Effector CD8-positive, alpha-beta T cell (primary cell): ENCODE data around the gene INS.
A peak's percentile ranks its signal among the peaks of the same experiment; 100 is the strongest.

Source experiments
- DNase-seq: peaks from one replicate; lab custom pipeline; 2025; lab: John Stamatoyannopoulos, UW

INS gene

GRCh38 chr11:2164861-2165555 is 4.0 kb upstream of the INS start:
- no peak for DNase-seq

GRCh38 chr11:2164081-2164480 is 3.1 kb upstream of the INS start:
- no peak for DNase-seq

GRCh38 chr11:2163428-2163978 is 2.5 kb upstream of the INS start:
- DNase-seq: no peak

- DNase-seq: no peak
Measured at GRCh38 chr11:2159536-2160413, 1.2 kb downstream of the INS start.

GRCh38 chr11:2158966-2159365 is 2.0 kb downstream of the INS start:
- no peak for DNase-seq

GRCh38 chr11:2158296-2158737 is 2.7 kb downstream of the INS start:
- no peak for DNase-seq

- no peak for DNase-seq
Measured at GRCh38 chr11:2157294-2158040, 3.5 kb downstream of the INS start.

- peak; percentile 28 for DNase-seq
Measured at GRCh38 chr11:2156416-2157182, 4.4 kb downstream of the INS start.

- DNase-seq: no peak
Measured at GRCh38 chr11:2155511-2155910, 5.5 kb downstream of the INS start.

GRCh38 chr11:2154889-2155288 is 6.1 kb downstream of the INS start:
- DNase-seq: no peak

GRCh38 chr11:2154195-2154585 is 6.8 kb downstream of the INS start:
- DNase-seq: no peak

- no peak for DNase-seq
Measured at GRCh38 chr11:2153581-2154194, 7.3 kb downstream of the INS start.

- peak; percentile 70 for DNase-seq
Measured at GRCh38 chr11:2151500-2152257, 9.3 kb downstream of the INS start.

GRCh38 chr11:2149864-2150847 is 10.9 kb downstream of the INS start:
- DNase-seq: no peak

GRCh38 chr11:2149460-2149859 is 11.5 kb downstream of the INS start:
- DNase-seq: no peak

- DNase-seq: no peak
Measured at GRCh38 chr11:2148595-2148994, 12.4 kb downstream of the INS start.

- DNase-seq: no peak
Measured at GRCh38 chr11:2147391-2147790, 13.6 kb downstream of the INS start.

- no peak for DNase-seq
Measured at GRCh38 chr11:2146051-2146450, 15.0 kb downstream of the INS start.
